ENCODE data around the gene TBC1D21.

Gene TBC1D21

DNA sequence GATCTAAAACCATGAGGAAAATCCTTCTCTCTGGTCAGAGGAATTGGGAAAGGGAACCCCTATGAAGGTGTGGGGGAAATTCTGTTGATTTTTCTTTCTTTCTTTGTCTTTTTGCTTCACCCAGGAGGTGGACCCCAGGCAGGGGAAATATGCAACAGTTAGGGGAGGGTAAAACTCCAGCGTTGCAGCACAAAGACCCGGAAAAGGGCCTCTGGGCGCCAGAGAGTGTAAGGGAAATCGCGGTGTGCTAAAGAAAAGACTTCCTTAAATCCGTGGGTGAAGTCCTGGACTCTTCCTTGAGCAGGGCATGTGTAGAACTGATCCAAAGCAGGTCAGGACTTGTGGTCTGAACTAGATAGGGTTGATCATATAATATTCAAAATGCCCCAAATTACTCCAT, 11.1 kb upstream of the TBC1D21 start:
- no peak for DNase-seq (ENCODE audit: low read depth in 2 of 2)

GRCh38 chr15:73865379-73865778, 8.0 kb upstream of the TBC1D21 start:
- DNase-seq (ENCODE audit: low read depth in 2 of 2), result no peak

- DNase-seq (ENCODE audit: low read depth in 2 of 2), result no peak
Measured at GRCh38 chr15:73865904-73866303, 7.5 kb upstream of the TBC1D21 start.

DNA sequence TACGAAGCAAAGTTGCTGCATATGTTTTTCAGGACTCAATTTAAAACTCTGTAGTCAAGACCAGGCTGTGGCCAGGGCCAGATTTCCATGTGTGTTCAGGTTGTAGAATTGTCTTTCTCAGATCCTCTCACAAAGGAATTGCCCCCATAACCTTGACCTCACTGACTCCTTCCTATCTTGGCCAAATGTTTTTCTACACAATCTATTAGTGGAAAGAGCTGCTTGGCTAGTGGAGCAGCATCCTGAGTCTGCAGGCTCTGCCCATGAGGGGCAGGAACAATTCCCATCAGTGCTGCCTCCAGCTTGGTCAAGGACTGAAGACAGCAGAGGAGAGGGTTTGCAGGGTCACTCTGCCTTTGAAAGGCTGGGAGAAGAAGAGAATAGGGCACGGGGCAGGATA, 6.9 kb upstream of the TBC1D21 start:
- DNase-seq (ENCODE audit: low read depth in 2 of 2), result no peak

- no peak for DNase-seq (ENCODE audit: low read depth in 2 of 2)
Measured at GRCh38 chr15:73866881-73867410, 6.4 kb upstream of the TBC1D21 start.

DNA sequence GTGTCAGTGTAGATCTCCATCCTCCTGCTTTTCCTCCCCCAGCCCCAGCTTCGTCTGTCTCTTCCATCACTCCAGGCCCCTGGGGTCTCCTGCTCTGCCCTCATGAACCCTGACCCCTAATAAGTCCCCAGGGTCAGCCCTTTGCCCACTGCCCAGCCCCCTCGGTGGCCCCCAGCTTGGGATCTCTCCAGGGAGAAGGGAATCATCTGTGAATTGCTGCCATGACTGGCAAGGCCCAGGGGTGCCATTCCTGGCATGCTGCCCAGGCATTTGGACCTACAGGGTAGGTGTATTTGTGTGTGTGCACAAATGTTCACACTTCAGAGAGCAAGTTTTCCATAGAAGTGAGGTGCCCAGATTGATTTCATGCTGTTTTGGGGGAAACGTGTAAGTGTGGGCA, 5.9 kb upstream of the TBC1D21 start:
- no peak for DNase-seq (ENCODE audit: low read depth in 2 of 2)

GRCh38 chr15:73867956-73868355, 5.4 kb upstream of the TBC1D21 start:
- DNase-seq (ENCODE audit: low read depth in 2 of 2), result no peak

DNA sequence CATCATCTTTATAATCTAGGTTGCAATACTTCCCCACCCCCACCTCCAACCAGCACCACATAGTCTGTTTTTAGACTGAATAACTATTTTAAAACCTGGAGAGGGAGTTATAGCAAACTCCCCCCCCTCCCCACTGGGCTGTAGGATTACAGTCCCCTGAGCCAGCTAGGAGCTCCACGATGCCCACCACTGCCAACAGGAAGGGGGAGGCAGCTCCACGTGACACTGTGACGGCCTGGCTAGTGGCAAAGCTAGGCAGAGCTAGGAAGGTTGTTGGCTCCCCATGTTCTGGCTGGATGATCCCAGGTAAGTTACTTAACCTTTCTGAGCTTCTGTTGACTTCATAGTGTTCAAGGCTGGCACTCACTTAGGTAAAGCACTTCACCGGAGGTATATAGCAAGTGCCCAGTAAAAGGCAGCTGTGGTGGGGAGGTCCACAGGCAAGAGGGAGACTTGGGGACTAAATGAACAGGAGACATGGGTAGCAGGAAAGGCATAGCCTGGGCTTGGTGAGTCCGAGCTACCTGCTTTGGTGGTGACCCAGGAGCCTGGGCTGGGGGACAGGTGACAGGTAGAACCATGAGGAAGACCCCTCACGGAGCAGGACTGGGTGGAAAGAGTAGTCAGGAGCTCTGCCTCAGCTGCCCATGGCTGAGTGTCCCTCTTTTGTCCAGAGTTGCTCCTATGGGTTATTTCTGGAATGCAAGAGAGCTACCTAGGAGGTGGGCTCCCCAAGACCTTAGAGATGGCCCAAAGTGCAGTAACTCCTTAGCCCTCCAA, 4.0 kb upstream of the TBC1D21 start:
- no peak for DNase-seq (ENCODE audit: low read depth in 2 of 2)

GRCh38 chr15:73870700-73871408, 2.5 kb upstream of the TBC1D21 start:
- no peak for DNase-seq (ENCODE audit: low read depth in 2 of 2)

DNA sequence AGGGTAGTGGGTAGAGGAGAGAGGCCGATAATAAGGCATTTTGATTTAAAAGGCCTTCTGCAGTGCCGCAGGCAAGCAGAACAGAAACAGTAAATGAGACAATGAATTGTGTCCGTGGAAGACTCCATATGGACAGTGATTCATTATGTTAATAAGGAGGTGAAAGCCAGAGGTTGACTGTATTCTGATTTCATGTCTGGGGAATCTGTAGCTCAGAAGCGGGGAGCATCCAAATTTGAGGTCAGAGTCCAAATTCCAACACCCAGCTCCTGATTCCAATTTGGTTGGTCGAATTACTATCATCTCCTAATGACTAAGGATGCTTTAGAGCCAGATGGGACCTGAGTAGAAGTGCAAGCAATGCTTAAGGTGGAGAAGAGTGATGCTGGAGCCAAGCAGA, 1.0 kb upstream of the TBC1D21 start:
- peak; percentile 27 to 33 for DNase-seq (ENCODE audit: low read depth in 2 of 2)

DNA sequence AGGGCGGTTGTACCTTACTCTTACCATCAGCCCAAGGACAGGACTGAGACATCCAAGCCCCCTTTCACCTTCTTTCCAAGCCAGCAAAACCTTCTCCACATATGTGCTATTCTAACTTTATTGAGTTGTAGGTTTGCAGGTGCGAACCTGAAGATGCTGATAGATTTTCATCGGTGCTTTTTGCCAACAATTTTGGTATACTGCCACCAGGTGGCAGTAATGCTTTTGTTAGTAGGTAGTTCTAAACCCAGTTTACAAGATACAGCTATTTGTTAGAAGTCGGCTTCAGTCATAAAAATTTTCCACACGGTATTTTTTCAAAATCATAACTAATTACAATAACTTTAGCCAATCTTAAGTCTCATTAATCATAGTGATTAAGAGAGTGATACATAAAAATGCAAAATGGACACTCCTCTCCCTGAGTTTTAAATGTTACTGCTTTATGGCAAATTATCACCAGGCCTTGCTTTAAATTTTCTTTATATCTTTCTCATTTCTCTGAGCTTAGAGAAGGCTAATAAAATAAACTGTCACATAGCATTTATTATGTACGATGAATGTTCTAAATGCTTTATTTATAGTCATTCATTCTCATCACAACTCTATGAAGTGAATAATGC, 636 bp downstream of the TBC1D21 start:
- peak; percentile 14 to 15 for DNase-seq (ENCODE audit: low read depth in 2 of 2)

- no peak for DNase-seq (ENCODE audit: low read depth in 2 of 2)
Measured at GRCh38 chr15:73879426-73879825, 6.1 kb downstream of the TBC1D21 start.

GRCh38 chr15:73881579-73882320, 8.4 kb downstream of the TBC1D21 start:
- no peak for DNase-seq (ENCODE audit: low read depth in 2 of 2)

GRCh38 chr15:73882761-73883419, 9.5 kb downstream of the TBC1D21 start:
- no peak for DNase-seq (ENCODE audit: low read depth in 2 of 2)

DNA sequence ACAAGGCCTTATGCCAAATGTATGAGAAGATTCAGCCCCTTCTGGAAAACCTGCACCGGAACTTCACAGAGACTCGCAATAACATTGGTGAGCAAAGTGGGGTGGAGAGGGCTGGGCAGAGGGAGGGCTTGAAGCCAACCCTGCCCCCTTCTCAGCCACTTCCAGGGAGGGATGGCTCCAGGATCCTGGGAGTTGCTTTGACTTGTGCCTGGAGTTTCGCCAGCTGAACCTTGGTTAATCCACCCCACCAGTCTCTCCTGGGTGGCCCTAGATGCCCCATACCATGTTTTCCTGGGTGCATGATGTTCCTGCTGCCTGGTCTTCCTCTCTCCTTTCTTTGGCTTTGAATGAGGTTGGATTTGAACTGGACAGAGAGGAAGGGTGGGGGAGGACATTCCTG, 10.8 kb downstream of the TBC1D21 start:
- DNase-seq (ENCODE audit: low read depth in 2 of 2), result no peak

DNA sequence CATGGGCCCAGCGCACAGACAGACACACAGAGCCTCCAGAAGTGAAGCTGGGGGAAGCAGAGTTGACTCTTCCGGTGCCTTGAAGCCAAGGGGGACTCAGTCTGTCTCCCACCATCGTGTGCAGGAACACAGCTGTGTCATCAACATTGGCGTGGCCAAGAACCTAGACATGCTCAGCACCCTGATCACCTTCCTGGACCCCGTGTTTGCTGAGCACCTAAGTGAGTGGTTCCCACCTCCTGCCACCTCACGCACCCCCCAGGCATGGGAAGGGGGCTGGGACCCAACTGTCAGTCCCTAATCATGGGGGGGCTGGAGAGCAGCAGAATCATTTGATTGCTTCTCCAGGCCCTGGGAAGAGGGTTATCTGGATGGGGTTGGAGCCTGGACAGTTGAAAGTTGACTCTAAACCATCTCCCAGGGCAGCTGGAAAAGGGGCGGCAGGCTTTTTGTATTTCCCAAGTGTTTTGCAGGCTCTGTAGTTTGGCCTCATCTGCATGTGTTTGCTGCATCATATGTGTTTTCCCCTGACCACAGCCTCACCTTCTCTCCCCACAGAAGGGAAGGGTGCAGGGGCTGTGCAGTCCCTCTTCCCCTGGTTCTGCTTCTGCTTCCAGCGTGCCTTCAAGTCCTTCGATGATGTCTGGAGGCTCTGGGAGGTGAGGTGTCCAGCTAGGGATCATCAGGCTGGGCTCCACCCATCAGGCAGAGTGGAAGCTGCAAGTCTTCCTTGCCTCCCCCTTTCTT, 12.8 kb downstream of the TBC1D21 start:
- no peak for DNase-seq (ENCODE audit: low read depth in 2 of 2)

DNA sequence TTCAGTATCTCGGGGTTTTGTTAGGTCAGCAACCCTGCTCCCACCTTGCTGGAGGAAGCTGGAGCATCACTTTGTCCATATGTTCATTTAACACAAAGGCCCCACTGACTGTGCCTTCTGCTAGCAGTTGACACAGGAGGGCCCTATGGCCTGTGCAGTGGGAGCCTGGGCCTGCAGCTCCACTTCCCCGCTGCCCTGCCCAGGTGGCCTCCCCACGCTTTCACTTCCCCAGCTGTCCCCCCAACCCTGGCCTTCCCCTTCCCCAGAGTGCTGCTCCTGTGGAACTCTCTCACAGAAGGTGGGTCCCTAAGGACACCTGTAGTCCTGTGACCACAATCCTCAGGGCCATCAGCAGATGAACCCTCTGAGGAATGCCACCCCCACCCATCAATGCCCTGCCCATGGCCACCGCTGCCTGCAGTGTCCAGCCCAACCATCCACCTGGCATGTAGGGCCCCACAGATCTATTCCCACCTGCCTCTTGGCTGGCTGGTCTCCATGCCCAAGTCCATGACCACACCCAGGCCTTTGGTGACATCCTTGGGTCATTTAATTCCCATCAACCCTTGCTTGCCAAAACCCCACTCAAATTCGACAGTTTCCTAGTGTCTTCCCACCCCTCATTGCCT, 13.5 kb downstream of the TBC1D21 start:
- DNase-seq (ENCODE audit: low read depth in 2 of 2), result no peak

- DNase-seq (ENCODE audit: low read depth in 2 of 2), result no peak
Measured at GRCh38 chr15:73887481-73887880, 14.1 kb downstream of the TBC1D21 start.

DNA sequence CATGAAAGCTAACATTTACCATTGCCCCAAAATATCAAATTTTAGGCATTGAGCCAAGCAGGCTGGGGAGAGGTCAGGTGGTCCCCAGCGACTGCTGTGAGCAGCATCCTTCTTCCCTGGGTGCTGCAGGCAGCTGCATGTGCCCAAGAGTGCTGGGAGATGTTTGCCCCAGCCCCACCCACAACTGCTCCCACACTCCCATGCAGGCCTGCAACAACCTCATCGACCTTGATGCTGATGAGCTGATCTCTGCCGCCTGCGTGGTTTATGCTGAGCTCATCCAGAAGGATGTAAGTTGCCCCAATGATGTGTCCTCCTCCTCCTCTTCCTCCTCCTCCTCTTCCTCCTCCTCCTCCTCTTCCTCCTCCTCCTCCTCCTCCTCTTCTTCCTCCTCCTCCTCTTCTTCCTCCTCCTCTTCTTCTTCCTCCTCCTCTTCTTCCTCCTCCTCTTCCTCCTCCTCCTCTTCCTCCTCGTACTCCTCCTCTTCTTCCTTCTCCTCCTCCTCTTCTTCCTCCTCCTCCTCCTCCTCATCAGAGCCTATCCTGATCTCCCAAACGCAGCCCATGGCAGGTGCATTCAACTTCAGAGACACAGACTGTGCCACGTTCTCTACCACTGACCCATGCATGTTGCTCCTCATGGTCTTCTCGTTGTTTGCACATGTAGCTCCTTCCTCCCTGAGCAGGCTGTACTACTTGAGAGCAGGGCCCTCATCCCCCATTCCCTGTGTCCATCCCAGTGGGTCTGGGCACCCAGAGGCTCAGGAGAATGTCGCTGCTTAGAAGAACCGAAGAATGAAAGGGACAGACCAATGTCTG, 15.1 kb downstream of the TBC1D21 start:
- no peak for DNase-seq (ENCODE audit: low read depth in 2 of 2)
